ENCODE results near the gene FBP2.

GRCh38 chr9:94639999-94640376 lies 46.4 kb upstream of the FBP2 start:
- TF ChIP-seq, protein P1, sequence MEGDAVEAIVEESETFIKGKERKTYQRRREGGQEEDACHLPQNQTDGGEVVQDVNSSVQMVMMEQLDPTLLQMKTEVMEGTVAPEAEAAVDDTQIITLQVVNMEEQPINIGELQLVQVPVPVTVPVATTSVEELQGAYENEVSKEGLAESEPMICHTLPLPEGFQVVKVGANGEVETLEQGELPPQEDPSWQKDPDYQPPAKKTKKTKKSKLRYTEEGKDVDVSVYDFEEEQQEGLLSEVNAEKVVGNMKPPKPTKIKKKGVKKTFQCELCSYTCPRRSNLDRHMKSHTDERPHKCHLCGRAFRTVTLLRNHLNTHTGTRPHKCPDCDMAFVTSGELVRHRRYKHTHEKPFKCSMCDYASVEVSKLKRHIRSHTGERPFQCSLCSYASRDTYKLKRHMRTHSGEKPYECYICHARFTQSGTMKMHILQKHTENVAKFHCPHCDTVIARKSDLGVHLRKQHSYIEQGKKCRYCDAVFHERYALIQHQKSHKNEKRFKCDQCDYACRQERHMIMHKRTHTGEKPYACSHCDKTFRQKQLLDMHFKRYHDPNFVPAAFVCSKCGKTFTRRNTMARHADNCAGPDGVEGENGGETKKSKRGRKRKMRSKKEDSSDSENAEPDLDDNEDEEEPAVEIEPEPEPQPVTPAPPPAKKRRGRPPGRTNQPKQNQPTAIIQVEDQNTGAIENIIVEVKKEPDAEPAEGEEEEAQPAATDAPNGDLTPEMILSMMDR (IDR thresholded peaks at IDR 0.05; ENCODE audit: low read depth, low read length) = no peak
- no peak for TF ChIP-seq POLR2A (IDR thresholded peaks at IDR 0.05; ENCODE audit: extremely low read depth, insufficient read length)
- no peak for TF ChIP-seq MAX (IDR thresholded peaks at IDR 0.05; ENCODE audit: low read depth, low read length)
- TF ChIP-seq MYC (IDR thresholded peaks at IDR 0.05; ENCODE audit: low read depth, low read length) = no peak

Measured in NB4 (cell line).